ENCODE results near the gene TMEM250.

TMEM250 gene

GRCh38 chr9:136093995-136094881 lies 24.4 kb downstream of the TMEM250 start:
- DNase-seq = peak; percentile 73

- DNase-seq = no peak
These were observed 25.2 kb downstream of the TMEM250 start for GRCh38 chr9:136093346-136093986.

- no peak for DNase-seq
These were observed 25.9 kb downstream of the TMEM250 start for GRCh38 chr9:136092741-136093140.

DNA sequence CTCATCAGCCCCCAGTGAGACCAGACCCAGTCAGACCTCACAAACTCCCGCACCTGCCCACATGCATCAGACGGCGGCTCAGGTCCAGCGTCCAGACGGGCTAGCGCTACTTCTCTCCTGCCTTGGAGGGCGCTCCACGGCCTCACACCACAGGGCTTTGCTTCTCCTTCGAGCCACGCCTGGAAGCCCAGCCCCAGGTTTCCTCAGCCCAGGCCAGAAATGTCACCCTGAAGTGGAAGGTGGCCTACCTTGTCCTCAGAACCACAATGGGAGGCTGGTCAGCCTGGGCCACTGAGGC lies 26.4 kb downstream of the TMEM250 start:
- DNase-seq = no peak

- DNase-seq = no peak
These were observed 26.9 kb downstream of the TMEM250 start for GRCh38 chr9:136091582-136092352.

DNA sequence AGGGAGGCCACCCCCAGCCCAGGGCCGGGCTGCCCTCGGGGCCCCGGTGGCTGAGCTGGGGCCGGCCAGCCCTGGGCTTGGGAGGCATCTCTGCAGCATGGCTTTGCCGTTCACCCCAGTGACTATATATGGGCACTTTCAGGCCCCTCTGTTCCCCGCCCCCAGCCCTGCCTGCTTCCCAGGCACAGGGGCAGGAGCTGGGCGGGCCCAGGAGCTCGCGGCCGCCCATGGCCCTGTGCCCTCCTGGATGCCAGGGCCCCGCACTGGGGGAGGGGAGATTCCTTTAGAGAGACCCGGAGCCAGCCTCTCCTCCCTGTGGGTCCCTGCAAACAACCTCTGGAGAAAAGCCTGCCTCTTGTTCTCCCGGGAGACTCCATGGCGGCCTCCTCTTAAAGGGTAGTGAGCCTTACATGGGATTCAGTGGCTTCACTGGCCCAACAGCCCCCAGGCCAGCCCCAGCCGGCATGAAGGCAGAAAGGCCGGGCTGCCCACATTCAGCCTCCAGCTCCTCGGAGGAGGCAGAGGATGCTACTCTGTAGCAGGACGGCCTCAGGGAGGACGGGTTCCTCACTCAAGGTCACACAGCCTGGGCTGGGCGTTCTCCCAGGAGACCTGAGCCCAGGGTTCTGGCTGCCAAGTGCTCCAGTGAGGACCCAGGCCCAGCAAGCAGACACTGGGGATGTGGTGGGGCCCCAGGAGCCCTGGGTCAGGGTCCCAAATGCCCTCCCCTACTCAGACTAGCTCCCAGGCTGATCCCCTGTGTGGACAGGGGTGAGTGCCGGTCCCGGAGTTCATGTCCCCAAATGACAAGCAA lies 27.7 kb downstream of the TMEM250 start:
- peak; percentile 21 for DNase-seq

DNA sequence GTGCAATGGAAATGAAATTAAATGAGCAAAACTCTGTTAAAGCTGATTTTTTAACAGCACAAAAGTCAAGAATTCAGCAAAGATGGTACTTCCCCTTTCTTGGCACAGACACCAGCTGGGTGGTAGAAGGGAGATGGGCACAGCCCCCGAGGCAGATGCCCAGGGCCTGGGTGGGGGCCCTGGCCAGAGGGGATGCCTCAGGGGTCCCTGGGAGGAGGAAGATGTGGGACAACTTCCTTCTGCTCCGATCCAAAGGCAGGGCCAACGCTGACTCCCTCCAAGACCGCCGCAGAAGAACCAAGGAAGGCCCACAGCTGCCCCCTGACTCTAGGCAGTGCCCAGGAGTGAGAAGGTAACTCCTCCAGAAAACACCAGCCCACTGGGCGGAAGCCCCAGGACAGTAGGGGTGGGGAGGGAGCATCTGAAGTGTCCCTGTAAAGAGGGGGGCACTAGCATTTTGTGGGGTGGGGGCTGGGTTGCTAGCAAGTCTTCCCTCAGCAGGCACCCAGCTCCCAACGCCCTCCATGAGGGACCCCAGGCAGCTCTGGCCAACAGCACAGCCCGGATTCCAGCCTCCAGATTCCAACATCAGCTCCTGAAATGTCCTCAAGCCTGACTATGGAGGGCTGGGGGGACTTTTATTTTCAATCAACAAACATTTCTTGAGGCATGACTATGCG lies 28.5 kb downstream of the TMEM250 start:
- DNase-seq = no peak

DNA sequence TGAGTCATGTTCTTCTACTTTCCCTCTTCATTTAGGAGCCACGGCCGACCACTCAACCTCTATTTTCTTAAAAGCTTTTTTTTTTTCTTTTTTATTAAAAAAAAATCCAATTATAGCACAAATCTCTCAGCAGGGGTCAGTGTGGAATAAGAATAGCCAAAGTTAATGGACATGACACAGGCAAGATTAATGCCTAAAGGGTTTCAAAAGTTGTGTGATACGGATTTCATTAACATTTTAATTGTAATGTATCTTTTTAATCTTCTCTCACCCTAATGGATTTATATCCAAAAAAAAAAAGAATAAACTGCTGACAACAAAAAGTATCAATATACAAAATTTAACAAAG lies 29.0 kb downstream of the TMEM250 start:
- no peak for DNase-seq

- peak; percentile 21 for DNase-seq
These were observed 29.6 kb downstream of the TMEM250 start for GRCh38 chr9:136088939-136089696.

- peak; percentile 25 for DNase-seq
These were observed 30.2 kb downstream of the TMEM250 start for GRCh38 chr9:136088481-136088938.

GRCh38 chr9:136087741-136088480 lies 30.8 kb downstream of the TMEM250 start:
- DNase-seq = no peak

DNA sequence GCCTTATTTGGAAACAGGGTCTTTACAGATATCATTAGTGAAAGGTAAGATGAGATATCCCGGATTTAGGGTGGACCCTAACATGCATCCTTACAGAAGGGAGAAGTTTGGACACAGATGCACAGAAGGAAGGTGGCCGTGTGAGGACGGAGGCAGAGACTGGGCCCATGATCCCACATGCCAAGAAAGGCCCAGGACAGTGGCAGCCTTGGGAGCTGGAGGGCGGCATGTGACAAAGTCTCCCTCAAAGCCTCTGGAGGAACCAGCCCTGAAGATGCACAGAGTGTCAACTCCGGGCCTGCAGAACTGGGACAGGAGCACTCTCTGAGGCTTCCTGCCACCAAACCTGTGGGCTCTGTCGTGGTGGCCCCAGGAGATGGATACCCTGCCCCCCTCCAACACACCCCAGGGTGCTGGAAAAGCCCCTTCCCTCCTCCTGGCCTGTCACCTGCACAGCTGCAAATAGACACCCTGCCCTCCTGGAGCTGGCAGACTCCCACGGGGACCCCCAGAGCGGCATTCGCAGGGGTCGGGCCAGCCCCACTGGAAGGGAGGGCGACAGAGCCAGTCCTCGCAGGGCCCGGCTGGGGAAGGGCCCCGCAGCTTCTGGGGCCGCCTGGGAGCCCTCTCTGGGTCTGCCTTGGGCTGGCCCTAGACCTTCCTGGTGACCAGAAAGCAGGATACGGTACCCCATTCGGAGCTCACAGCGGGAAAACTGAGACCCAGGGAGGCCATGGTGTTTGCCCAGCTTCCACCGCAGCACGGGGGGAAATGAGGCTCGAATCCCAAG lies 31.5 kb downstream of the TMEM250 start:
- no peak for DNase-seq

DNA sequence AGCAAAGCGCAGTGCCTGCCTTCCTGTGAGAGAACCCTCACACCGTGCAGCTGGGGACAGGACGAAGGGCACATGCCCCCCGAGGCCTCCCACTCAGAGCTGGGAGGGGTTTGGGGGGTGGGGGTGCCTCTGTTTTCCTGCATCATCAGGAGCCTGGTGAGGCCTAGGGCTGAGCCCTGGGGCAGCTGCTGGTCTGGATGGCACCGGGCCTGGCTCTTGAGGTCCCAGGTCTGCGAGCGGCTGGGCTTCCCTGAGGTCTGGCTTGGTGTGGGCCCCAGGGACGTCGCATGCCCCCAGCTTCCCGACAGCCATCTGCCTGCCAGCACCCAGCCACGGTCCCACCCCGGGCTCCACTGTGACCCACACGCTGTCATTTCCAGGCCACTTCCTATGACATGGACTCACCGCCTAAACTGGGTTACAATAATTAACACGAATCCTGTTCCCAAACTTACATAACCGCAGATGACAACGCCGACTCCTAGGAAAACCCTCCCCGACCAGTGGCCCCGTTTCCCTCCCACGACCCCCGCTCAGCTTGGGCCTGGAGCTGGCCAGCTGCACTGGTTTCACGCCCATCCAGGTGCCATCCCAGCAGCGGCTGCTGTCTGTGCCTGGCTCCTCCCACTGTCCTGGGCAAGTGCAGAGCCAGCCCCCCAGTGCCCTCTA lies 32.3 kb downstream of the TMEM250 start:
- peak; percentile 61 for DNase-seq

- DNase-seq = peak; percentile 38
These were observed 32.9 kb downstream of the TMEM250 start for GRCh38 chr9:136085815-136086212.

DNA sequence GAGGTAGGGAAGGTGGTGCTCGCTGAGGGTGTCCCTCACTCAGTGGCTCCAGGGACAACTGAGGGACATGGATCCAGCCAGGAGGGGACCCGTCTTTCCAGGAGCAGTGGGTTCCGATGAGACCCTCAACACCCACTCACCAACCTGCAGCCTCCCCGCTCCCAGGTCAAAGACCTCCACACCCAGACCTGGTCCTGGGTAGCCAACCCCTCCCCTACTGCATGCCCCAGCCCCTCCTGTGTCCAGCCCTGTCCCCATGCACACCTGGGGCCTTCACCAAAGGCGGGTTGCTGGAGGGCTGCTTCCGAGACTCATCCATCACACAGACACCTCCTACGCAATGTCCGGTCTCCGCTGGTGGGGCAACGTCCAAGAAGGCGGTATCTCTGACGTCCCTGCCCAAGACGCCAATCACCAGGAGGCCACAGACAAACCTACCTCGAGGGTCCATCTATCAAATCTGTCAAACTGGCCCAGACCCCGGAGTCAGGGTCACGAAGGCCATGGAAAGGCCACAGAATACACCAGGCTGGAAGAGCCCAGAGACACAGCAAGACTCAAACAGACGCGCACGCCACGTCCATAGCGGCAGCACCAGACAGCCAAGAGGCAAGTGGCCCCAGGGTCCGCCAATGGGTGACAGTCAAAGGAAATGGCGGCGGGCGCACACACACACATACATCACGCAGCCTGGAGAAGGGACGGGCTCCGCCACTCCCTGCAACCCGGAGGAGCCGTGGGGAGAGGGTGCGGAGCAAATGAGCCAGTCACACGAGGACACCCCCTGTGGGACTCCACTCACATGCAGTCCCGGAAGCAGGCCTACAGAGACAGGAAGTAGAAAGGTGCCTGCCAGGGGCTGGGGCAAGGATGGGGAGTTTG lies 34.4 kb downstream of the TMEM250 start:
- no peak for DNase-seq

DNA sequence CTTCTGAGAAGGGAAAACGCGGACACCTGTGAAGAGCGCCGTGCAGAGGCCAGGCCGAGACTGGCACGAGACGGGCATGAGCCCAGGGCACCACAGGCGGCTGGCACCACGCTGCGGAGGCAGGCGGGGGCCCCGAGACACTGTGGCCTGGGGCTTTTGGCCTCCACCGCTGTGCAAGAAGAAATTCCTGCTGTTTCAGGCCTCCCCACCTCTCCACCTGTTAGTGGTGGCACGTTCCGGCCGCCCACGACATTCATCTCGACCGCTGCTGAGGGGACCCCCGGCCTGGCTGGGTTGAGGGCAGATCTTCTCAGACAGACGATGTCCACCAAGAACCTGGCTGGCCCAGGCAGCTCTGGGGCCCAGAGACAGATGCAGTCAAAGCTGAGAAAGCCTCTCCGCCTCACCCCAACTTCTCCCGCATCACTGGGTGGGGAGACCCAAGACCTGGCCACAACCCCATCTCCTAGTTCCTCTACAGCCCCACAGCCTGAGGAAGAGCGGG lies 35.1 kb downstream of the TMEM250 start:
- DNase-seq = no peak

DNA sequence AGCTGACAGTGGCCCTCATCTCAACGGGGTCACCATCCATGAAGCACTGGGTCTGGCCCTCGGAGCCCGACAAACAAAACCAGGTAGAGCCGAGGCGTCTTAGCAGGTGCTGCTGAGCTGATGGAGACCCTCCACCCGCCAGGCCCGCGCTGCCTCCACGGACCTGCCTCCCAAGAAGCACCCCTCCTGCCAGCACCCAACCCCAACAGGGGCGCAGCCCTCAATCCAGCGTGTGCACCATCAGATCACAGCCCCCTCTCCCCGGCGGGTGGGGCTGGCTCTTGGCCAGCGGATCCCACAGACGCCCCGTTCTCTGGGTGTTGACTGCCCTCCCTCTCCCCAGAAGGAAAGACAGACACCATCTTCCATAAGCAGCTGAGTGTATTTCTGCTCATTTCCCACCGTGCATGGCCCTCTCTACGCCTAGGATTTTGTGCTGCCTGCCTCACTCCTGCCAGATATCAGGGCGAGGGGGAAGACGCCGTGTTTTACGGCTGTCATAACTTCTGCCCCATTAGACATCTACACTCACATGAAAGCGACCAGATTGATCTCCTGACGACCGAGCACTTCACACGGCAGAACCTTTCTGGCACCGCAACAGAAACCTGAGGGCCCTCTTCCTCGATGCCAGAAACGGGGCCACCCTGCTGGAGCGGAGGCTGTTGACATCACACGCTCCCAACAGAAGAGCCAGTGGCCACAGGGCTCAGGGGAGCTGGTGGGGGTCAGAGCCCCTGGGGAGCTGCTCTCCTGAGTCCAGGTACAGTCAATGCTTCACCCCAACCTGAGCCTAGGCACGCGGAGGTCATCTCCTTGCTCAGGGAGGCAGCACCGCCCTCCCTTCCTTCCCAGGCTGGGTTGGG lies 35.9 kb downstream of the TMEM250 start:
- peak; percentile 17 for DNase-seq

Measured in femur (tissue), 1 donor.